ENCODE data around the gene BARX2.

- TF ChIP-seq POLR2A (IDR thresholded peaks at IDR 0.05; ENCODE audit: low read depth, low read length) (no peak), POLR2AphosphoS5 (IDR thresholded peaks at IDR 0.05; ENCODE audit: low read depth, low read length) (no peak)
These were observed 8.8 kb downstream of the BARX2 start for GRCh38 chr11:129384415-129384814.

All from GM12892 (cell line).